ENCODE data around the gene EREG.

Gene EREG

GRCh38 chr4:74353858-74354257 lies 11.1 kb upstream of the EREG start:
- no peak for DNase-seq

GRCh38 chr4:74357965-74358364 lies 7.0 kb upstream of the EREG start:
- DNase-seq: no peak

GRCh38 chr4:74361671-74362070 lies 3.3 kb upstream of the EREG start:
- DNase-seq: no peak

DNA sequence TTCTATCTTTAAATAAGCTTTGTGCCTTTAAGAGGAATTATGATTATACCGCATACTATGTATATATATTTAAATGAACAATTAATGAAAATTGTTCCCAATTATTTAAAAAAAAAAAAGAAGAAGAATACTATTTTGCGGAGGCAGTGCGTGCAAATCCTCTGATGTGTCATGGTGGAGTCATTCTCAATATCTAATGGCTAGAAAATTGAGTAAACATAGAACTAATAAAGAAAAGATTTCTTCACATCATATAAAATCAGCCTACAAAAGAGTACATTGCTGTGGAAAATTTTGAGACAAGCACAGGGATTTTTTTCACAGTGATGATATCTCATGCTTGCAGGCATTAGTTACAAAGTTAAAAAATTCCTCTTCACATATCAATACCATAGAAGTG lies 2.6 kb upstream of the EREG start:
- DNase-seq: no peak

GRCh38 chr4:74364256-74364651 lies 691 bp upstream of the EREG start:
- DNase-seq: no peak

DNA sequence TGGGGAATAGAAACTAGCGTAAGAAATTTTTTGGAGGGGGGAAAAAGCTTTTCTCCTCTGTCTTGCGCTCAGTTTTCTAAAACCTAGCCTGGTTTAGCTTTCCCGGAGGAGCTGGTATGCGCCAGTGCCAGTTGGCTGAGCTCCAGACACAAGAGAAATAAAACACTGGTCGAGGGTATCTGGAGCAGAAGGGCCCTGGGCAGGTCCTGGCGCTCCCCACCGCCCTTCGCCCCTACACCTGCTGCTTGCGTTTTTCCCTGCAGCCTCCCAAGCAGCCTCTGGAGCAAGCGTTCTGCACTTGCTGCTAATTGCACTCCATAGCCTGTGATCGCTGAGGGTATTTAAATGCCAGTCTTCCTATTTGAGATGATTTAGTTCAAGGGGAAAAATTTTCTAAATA lies 816 bp downstream of the EREG start:
- DNase-seq: peak; percentile 56

DNA sequence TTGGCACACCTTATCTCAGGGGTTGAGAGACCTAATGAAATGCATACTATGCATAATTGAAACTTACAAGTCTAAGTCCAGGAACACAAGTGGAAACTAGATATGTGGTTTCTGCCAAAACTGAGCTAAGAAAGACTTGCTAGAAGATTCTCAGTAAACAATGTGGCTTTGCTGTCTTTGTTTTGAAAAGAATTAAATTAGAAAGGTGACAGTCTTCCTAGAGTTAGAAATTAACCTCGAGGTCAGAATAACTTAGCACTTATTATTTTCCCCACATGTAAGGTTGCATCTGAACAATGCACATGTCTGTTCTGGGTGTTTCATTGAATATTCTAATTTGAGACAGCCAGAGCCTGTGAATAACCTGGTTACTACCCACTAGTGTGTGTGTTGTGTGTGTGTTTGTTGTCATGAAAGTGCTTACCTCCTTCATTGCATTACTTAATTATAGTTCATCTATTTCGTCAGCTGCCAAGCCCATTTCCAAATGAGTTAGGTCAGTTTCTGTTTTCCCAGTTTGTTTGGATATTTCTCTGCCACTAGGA lies 1.5 kb downstream of the EREG start:
- DNase-seq: no peak

- DNase-seq: no peak
Observed at GRCh38 chr4:74367656-74368290, 2.8 kb downstream of the EREG start.

GRCh38 chr4:74368596-74368995 lies 3.7 kb downstream of the EREG start:
- no peak for DNase-seq

- DNase-seq: no peak
Observed at GRCh38 chr4:74369855-74370254, 4.9 kb downstream of the EREG start.

GRCh38 chr4:74370912-74371311 lies 6.0 kb downstream of the EREG start:
- peak; percentile 66 for DNase-seq

DNA sequence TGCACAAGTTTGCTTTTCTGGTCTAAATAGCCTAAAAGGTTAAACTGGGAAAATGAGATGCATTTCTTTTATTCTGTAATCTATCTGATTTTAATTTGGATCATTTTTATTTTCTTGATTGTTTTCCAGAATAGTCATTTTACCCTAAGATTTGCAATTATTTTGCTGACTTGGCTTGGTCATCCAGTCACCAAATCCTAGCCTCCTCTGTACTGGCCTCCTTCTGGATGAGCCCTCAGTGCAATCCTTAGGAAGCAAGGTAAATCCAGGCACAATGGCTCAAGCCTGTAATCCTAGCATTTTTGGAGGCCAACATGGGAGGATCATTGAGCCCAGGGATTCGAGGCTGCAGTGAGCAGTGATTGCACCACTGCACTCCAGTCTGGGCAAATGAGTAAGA lies 9.2 kb downstream of the EREG start:
- no peak for DNase-seq

GRCh38 chr4:74374561-74375327 lies 9.8 kb downstream of the EREG start:
- no peak for DNase-seq

- no peak for DNase-seq
Observed at GRCh38 chr4:74375824-74376426, 11.0 kb downstream of the EREG start.

- DNase-seq: no peak
Observed at GRCh38 chr4:74376888-74377483, 12.0 kb downstream of the EREG start.

DNA sequence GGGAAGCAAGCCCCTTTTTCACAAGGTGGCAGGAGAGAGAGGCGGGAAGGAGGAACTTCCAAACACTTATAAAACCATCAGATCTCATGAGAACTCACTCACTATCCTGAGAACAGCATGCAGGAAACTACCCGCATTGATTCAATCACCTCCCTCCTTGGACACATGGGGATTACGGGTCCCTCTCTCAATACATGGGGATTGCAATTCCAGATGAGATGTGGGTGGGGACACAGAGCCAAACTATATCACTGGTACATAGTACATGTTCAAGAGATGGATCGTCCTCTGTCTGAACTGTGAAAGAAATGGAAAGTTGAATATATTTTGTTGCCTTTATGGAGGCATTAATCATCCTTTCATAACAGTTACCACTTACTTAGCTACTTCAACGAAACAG lies 12.8 kb downstream of the EREG start:
- DNase-seq: no peak

- no peak for DNase-seq
Observed at GRCh38 chr4:74378573-74378972, 13.6 kb downstream of the EREG start.

DNA sequence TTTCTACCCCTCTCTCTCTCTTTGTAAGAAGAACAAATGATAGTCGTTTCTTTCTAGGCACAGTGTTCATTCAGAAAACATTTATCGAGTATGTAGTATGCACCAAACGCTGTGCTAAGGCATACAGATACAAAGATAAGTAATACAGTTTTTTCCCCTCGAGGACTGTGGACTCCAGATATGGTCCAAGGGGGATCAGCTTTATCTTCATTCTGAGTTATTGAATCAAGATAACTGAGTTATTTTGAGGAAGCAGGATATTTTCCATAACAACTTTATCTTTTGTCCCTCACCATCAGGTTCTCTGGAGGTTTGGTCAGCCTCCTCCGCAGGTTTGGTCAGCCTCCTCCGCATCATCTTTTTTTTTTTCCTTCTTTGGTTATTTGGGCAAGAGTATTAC lies 15.0 kb downstream of the EREG start:
- no peak for DNase-seq

GRCh38 chr4:74385386-74385785 lies 20.4 kb downstream of the EREG start:
- no peak for DNase-seq

- DNase-seq: no peak
Observed at GRCh38 chr4:74386159-74386558, 21.2 kb downstream of the EREG start.

- no peak for DNase-seq
Observed at GRCh38 chr4:74387790-74388189, 22.8 kb downstream of the EREG start.

- no peak for DNase-seq
Observed at GRCh38 chr4:74389494-74389893, 24.5 kb downstream of the EREG start.

DNA sequence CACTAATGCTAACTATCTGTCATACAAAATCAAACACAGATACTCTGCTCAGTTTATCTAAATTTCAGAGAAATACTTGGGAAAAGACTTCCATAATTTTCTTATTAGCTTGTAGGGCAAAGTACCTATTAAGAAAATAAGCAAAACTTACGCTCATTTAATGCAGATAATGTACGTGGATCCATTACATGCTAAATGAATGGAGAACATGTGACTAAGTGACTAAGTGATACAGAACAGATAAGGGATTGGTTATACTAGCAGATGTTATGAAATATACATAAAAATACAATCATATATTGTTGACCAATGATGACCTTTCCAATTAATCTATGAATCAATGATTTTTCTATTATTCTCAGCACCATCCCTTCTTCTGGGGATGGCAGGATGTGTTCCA lies 25.7 kb downstream of the EREG start:
- DNase-seq: no peak

DNA sequence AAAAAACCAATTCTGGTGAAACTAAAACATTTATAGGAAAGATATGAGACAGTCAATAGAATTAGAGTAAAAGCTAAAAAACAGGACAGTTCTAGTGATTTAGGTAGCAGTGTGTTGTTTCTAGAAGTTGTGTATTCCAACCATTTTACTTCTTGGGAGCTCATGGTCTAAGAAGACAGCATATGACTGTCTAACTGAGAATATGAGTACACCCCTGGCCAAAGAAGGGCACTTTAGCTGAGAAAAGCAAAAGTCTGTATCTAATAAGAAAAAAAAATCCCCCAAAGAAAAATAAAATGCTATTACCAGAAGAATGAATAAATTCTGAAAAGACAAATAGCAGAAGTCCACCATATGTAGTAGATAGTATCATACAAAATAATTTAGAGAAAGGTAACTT lies 26.4 kb downstream of the EREG start:
- no peak for DNase-seq

All from islet precursor cell (in vitro differentiated cells).